IgD-negative memory B cell (primary cell): ENCODE data around the gene CTIF. TPM values are rescaled to one million over a fixed set of nuclear protein-coding genes. Genes with fewer than 3 reads are reported as not detected.
A peak's percentile ranks its signal among the peaks of the same experiment; 100 is the strongest.

ENCODE experiments used
- H3K27ac Mint-ChIP-seq, 3 donors: one replicate each; pipeline ENCODE4 v1.8.0; 2020 to 2022; ENCODE audit warnings: mild to moderate bottlenecking in 3 of 3, mixed read lengths in 3 of 3, moderate library complexity in 1 of 3
- H3K27me3 Mint-ChIP-seq: one replicate; pipeline ENCODE4 v1.8.0; 2021; ENCODE audit warnings: mixed read lengths
- H3K36me3 Mint-ChIP-seq: one replicate; pipeline ENCODE4 v1.8.0; 2020; ENCODE audit warnings: mild to moderate bottlenecking, mixed read lengths
- H3K4me1 Mint-ChIP-seq, 3 donors: one replicate each; pipeline ENCODE4 v1.8.0; 2020 to 2022; ENCODE audit warnings: mixed read lengths in 3 of 3, mild to moderate bottlenecking in 1 of 3
- H3K4me3 Mint-ChIP-seq, 4 donors: one replicate each; pipeline ENCODE4 v1.8.0; 2020 to 2022; ENCODE audit warnings: mild to moderate bottlenecking in 4 of 4, mixed read lengths in 4 of 4, moderate library complexity in 3 of 4
- H3K9me3 Mint-ChIP-seq, 3 donors: one replicate each; pipeline ENCODE4 v1.8.0; 2020 to 2021; ENCODE audit warnings: mixed read lengths in 3 of 3, mild to moderate bottlenecking in 1 of 3
- polyA plus RNA-seq: library from polyadenylated mRNA; unstranded; fragments of 300-500 nt; fragmentation: Illumina TruSeq; gene quantifications from one replicate; pipeline ENCODE4 v1.2.3, GENCODE V29; 2021

The CTIF gene
- polyA plus RNA-seq, 1 donor from 2014 or later, result not detected

- Mint-ChIP-seq H3K27ac (peak overlapping the region in 1 of 3 donors; percentile 16), H3K27me3 (no peaks in the 10 kb centered on the region), H3K36me3 (peaks cover 11% of the 10 kb centered on the region)
Observed at GRCh38 chr18:48675352-48675761, 136.5 kb downstream of the CTIF start.

DNA sequence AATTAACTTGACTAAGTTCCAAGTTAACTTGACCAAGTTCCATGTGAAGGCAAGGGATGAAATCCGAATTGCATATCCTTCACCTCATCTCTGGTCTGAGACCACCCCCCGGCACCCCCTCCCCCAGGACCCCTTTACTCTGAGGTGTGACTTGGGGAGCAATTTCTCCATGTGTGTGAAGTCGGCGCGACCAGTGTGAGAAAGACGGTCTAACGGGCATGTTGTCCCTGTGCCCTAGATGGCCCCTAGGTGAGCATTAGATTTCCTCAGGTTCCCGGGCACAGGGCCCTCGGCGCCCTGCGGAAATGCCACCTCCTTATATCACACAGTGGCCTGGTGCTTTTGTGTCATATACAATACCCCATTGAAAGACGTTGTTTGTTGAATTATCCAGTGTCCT lies 137.1 kb downstream of the CTIF start:
- H3K4me1 Mint-ChIP-seq, result peaks cover 0 to 6% (median 2%) of the 10 kb centered on the region in 3 donors
- no peak overlapping the region for H3K4me3 Mint-ChIP-seq
- H3K36me3 Mint-ChIP-seq, result peaks cover 8% of the 10 kb centered on the region
- H3K9me3 Mint-ChIP-seq, result peaks cover 0 to 9% (median 5%) of the 10 kb centered on the region in 3 donors
- peak overlapping the region in 1 of 3 donors; percentile 10 for H3K27ac Mint-ChIP-seq
- no peaks in the 10 kb centered on the region for H3K27me3 Mint-ChIP-seq

More at GRCh38 chr18:48675352-48675761, 136.5 kb downstream of the CTIF start:
- peaks cover 0 to 12% (median 7%) of the 10 kb centered on the region in 3 donors for H3K9me3 Mint-ChIP-seq
- H3K4me3 Mint-ChIP-seq, result peak overlapping the region in 1 of 4 donors; percentile 12
- peaks cover 0 to 6% (median 2%) of the 10 kb centered on the region in 3 donors for H3K4me1 Mint-ChIP-seq

GRCh38 chr18:48676346-48676745 lies 137.5 kb downstream of the CTIF start:
- Mint-ChIP-seq H3K4me1 (peaks cover 0 to 6% (median 2%) of the 10 kb centered on the region in 3 donors), H3K4me3 (no peak overlapping the region), H3K9me3 (peaks cover 0 to 5% (median 4%) of the 10 kb centered on the region in 3 donors), H3K27me3 (no peaks in the 10 kb centered on the region), H3K27ac (peak overlapping the region in 1 of 3 donors; percentile 10), H3K36me3 (peaks cover 4% of the 10 kb centered on the region)

DNA sequence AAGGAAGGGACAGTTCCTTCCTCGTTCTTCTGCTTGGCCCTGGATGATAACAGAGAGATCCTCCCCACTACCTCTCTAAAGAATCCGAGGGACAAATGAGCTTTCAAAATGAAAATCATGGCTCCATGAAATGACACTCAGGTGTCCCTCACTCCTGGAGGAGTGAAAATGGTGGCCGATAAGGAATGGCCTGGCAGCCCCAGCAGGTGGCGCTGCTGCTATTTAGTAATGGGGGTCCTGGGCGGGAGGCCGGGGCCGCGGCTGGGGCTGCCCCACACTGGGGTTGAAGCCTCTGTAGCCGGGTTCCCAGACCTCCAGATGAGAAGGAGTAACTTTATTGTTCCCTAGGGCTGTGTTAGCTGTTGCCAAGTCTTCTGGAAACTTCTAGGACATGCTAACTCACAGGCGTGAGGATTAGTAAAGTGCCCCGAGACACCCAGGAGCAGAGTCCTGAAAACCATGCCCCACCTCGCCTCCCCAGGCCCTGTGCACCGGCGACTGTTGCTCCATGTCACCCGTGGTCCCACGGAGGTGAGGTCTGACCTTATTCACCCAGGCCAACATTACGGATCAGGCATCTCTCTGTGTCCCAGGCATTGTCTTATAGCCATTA lies 138.0 kb downstream of the CTIF start:
- peaks cover 0 to 6% (median 2%) of the 10 kb centered on the region in 3 donors for H3K4me1 Mint-ChIP-seq
- H3K4me3 Mint-ChIP-seq, result no peak overlapping the region
- H3K27ac Mint-ChIP-seq, result no peak overlapping the region
- H3K36me3 Mint-ChIP-seq, result no peaks in the 10 kb centered on the region
- H3K9me3 Mint-ChIP-seq, result no peaks in the 10 kb centered on the region
- H3K27me3 Mint-ChIP-seq, result no peaks in the 10 kb centered on the region

- H3K4me1 Mint-ChIP-seq, result peaks cover 0 to 2% (median 0%) of the 10 kb centered on the region in 3 donors
- H3K27me3 Mint-ChIP-seq, result no peaks in the 10 kb centered on the region
- H3K36me3 Mint-ChIP-seq, result peaks cover 2% of the 10 kb centered on the region
- H3K9me3 Mint-ChIP-seq, result no peaks in the 10 kb centered on the region
- no peak overlapping the region for H3K4me3 Mint-ChIP-seq
- H3K27ac Mint-ChIP-seq, result no peak overlapping the region
Observed at GRCh38 chr18:48678237-48679115, 139.6 kb downstream of the CTIF start.

- no peaks in the 10 kb centered on the region for H3K27me3 Mint-ChIP-seq
- H3K27ac Mint-ChIP-seq, result no peak overlapping the region
- no peak overlapping the region for H3K4me3 Mint-ChIP-seq
- peaks cover 0 to 2% (median 0%) of the 10 kb centered on the region in 3 donors for H3K4me1 Mint-ChIP-seq
- H3K36me3 Mint-ChIP-seq, result peaks cover 2% of the 10 kb centered on the region
- no peaks in the 10 kb centered on the region for H3K9me3 Mint-ChIP-seq
Observed at GRCh38 chr18:48679236-48679635, 140.4 kb downstream of the CTIF start.

DNA sequence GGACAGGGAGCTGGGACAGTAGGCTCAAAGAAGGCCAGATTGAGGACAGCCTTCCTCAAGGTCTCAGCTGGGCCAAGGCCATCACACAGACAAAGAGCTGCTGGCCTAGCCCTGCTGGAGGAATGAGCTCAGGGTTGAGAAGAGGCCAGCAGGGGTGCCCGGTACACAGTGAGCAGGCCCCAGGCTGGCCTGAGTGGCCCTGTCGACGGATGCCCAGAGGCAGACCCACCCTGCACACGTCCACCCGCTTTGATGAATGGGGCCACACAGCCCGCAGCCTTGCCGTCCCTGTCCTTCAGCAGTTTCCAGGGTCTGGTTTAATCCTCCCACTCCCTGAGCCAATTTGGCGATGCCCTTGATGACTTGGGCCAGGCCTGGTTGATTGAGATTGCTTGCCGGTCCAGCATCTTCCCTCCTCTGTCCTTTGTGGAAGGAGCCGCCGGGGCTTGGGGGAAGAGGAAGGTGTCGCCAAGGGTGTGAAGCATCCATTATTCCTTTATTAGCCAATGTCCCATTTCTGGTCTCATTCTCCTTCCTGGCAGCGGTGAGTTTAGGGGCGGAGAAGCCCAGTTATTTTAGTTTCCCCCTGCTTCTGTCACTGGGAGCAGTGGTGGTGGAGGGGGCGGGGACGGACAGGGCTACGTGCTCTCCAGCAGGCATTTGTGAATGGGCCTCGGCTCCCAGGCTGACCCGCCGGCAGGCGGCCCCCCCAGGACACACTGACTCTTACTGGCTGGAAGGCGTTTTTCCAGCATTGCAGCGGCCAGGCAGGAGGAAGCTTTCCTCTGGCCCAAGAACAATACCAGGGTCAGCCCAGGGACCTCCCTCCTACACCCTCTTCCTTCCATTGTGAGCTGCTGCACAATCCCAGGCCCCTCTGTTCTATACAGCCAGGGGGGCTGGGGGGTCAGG lies 141.8 kb downstream of the CTIF start:
- Mint-ChIP-seq H3K4me1 (no peaks in the 10 kb centered on the region), H3K4me3 (no peak overlapping the region), H3K27ac (no peak overlapping the region), H3K36me3 (peaks cover 2% of the 10 kb centered on the region), H3K9me3 (no peaks in the 10 kb centered on the region), H3K27me3 (no peaks in the 10 kb centered on the region)

GRCh38 chr18:48682768-48683167 lies 143.9 kb downstream of the CTIF start:
- H3K9me3 Mint-ChIP-seq, result no peaks in the 10 kb centered on the region

GRCh38 chr18:48683197-48683596 lies 144.4 kb downstream of the CTIF start:
- H3K27ac Mint-ChIP-seq, result no peak overlapping the region
- no peaks in the 10 kb centered on the region for H3K9me3 Mint-ChIP-seq
- H3K4me3 Mint-ChIP-seq, result no peak overlapping the region
- no peaks in the 10 kb centered on the region for H3K27me3 Mint-ChIP-seq
- no peaks in the 10 kb centered on the region for H3K4me1 Mint-ChIP-seq
- H3K36me3 Mint-ChIP-seq, result peaks cover 3% of the 10 kb centered on the region

More at GRCh38 chr18:48682768-48683167, 143.9 kb downstream of the CTIF start:
- H3K27me3 Mint-ChIP-seq, result no peaks in the 10 kb centered on the region
- no peak overlapping the region for H3K4me3 Mint-ChIP-seq
- peaks cover 3% of the 10 kb centered on the region for H3K36me3 Mint-ChIP-seq
- no peaks in the 10 kb centered on the region for H3K4me1 Mint-ChIP-seq
- H3K27ac Mint-ChIP-seq, result no peak overlapping the region

DNA sequence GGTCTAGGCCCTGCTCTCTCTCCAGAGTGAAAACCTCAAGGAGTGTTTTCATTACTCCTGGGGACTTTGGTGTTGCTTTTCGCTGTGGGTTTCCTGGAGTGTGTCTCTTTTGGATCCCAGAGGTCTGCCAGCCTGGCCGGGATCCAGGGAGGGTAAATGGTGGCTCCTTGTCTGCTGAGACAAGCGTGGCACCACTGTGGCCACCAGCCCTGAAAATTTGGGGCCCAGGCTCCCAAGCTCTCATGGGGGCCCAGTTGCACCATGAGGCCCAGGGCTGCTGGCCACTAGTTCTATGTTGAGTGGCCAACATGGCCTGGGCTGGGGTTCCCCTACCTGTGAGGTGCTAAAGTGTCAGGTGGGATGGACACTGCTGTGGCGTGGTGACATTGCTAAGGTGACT lies 144.8 kb downstream of the CTIF start:
- H3K36me3 Mint-ChIP-seq, result peaks cover 3% of the 10 kb centered on the region

GRCh38 chr18:48687346-48688042 lies 148.7 kb downstream of the CTIF start:
- H3K27me3 Mint-ChIP-seq, result no peaks in the 10 kb centered on the region
- no peak overlapping the region for H3K4me3 Mint-ChIP-seq
- H3K36me3 Mint-ChIP-seq, result peaks cover 4% of the 10 kb centered on the region
- no peaks in the 10 kb centered on the region for H3K9me3 Mint-ChIP-seq
- no peak overlapping the region for H3K27ac Mint-ChIP-seq
- H3K4me1 Mint-ChIP-seq, result no peaks in the 10 kb centered on the region

More for the DNA sequence above, 144.8 kb downstream of the CTIF start:
- Mint-ChIP-seq H3K4me1 (no peaks in the 10 kb centered on the region), H3K27me3 (no peaks in the 10 kb centered on the region), H3K27ac (no peak overlapping the region), H3K9me3 (no peaks in the 10 kb centered on the region), H3K4me3 (no peak overlapping the region)

DNA sequence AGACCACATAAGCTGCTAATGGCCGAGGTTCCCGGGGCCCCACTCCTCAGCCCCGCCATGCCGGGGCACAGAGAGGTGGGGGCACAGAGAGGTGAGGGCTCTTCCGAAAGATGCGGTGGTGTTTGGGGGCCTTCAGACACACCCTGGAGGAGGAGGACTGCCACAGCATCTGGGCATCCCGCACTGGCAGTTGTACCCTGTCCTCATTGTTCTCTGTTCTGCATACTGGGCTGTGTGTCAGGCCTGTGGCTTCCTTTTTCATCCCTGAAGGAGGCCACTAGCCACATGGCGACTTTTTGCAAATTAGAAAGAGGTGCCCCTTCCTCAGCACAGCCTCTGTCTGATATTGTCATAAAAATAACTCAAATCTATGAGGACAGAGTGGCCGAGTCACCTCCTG lies 150.1 kb downstream of the CTIF start:
- H3K9me3 Mint-ChIP-seq, result no peaks in the 10 kb centered on the region
- H3K27me3 Mint-ChIP-seq, result no peaks in the 10 kb centered on the region
- no peaks in the 10 kb centered on the region for H3K4me1 Mint-ChIP-seq
- no peak overlapping the region for H3K27ac Mint-ChIP-seq
- peaks cover 5% of the 10 kb centered on the region for H3K36me3 Mint-ChIP-seq
- H3K4me3 Mint-ChIP-seq, result no peak overlapping the region

DNA sequence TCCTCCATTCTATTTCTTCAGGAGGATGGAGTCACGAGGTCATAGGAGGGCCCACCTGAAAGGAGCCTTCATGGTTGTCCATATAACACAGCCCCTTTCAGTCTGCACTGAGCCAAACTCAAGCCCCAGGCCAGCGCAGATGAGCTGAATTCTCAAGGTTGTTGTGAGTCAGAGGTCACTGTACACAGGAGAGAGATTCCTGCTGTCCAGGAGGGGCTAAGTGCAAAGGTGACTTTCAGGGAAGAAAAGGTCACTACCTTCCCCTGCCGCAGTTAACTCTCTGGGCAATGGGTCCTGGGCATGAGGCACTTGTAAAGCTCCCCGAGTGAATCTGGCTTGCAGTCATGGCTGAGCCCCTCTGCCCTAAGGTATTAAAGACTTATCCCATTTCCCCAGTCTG lies 150.7 kb downstream of the CTIF start:
- Mint-ChIP-seq H3K27ac (no peak overlapping the region), H3K36me3 (peaks cover 5% of the 10 kb centered on the region), H3K9me3 (no peaks in the 10 kb centered on the region), H3K27me3 (no peaks in the 10 kb centered on the region), H3K4me1 (no peaks in the 10 kb centered on the region), H3K4me3 (no peak overlapping the region)

DNA sequence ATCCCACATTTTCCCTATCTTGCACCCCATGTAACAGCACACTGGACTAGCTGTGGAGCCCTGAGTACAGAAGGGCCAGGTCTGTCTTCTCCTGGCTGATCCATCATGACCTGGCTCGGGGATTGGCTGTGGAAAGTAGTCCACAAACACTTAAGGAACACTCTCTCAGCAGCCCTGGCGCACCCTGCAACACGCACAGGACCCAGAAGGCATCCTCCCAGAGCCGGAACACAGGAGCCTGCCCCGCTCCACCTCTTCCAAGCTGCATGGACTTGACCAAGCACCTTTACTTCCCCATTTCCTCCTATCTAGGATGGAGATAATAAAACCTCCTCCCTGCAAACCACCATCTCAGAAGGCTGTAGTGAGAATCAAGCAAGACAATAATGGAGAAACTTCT lies 151.7 kb downstream of the CTIF start:
- Mint-ChIP-seq H3K27me3 (no peaks in the 10 kb centered on the region), H3K27ac (no peak overlapping the region), H3K4me1 (no peaks in the 10 kb centered on the region), H3K9me3 (no peaks in the 10 kb centered on the region), H3K36me3 (peaks cover 7% of the 10 kb centered on the region), H3K4me3 (no peak overlapping the region)
